GM13976 (cell line): ENCODE results near the gene SPIRE1.
"Not testable (repeated sequence)": the region's sequence is repeated elsewhere in the genome, so short reads cannot be mapped to it uniquely, and the experiment has no call there.

Experiments used
- DNase-seq: peaks from one replicate; pipeline ENCODE4 v3.0.0; 2012; ENCODE audit warnings: low spot score
- CTCF ChIP-seq: IDR thresholded peaks from 2 replicates; pipeline ENCODE4 v1.5.1; 2012; ENCODE audit warnings: borderline replicate concordance, mild to moderate bottlenecking; ENCODE audit not compliant: insufficient read depth; ENCODE audit errors: extremely low read depth, missing control alignments, control extremely low read depth
- in situ Hi-C: fragments of 300-500 bp; cut with MboI; formaldehyde crosslinking; loops from one replicate; pipeline ENCODE4 v1.12.0; 2022; ENCODE audit warnings: low sequenced_read_pairs, mixed read lengths, inconsistent platforms; ENCODE audit not compliant: unreplicated experiment

SPIRE1 gene

GRCh38 chr18:12556946-12557806, 100.7 kb downstream of the SPIRE1 start:
- DNase-seq: no peak
- TF ChIP-seq CTCF: no peak
- in situ Hi-C loops: no loop called here

- in situ Hi-C loops: no loop called here
- no peak for DNase-seq
- no peak for TF ChIP-seq CTCF
Observed at GRCh38 chr18:12554796-12555388, 103.0 kb downstream of the SPIRE1 start.

- no peak for DNase-seq
- in situ Hi-C loops: no loop called here
- no peak for TF ChIP-seq CTCF
Observed at GRCh38 chr18:12552879-12553242, 105.0 kb downstream of the SPIRE1 start.

- DNase-seq, in situ Hi-C loops: not testable (repeated sequence)
Observed at GRCh38 chr18:12551943-12552878, 105.7 kb downstream of the SPIRE1 start.

GRCh38 chr18:12551466-12551865, 106.4 kb downstream of the SPIRE1 start:
- in situ Hi-C loops, DNase-seq: not testable (repeated sequence)

- no peak for TF ChIP-seq CTCF
- no peak for DNase-seq
- in situ Hi-C loops: no loop called here
Observed at GRCh38 chr18:12543697-12544096, 114.2 kb downstream of the SPIRE1 start.

- in situ Hi-C loops: no loop called here
- TF ChIP-seq CTCF: no peak
- DNase-seq: no peak
Observed at GRCh38 chr18:12540751-12541150, 117.2 kb downstream of the SPIRE1 start.

GRCh38 chr18:12539158-12539557, 118.7 kb downstream of the SPIRE1 start:
- DNase-seq, in situ Hi-C loops: not testable (repeated sequence)
